HepG2 (cell line): Measurements from ENCODE around the gene EEA1. TPM values are rescaled to one million over a fixed set of nuclear protein-coding genes. Genes with fewer than 3 reads are reported as not detected.

ENCODE experiments used
- AGO2 ChIP-seq: fragments of 200-400 bp; formaldehyde crosslinking; optimal IDR thresholded peaks from 2 replicates; pipeline ENCODE3; 2017; ENCODE audit warnings: mild to moderate bottlenecking, low read depth, low read length, moderate library complexity
- DNMT3B ChIP-seq: conservative IDR thresholded peaks from 2 replicates; pipeline ENCODE4 v1.6.1; 2016; ENCODE audit warnings: missing biosample characterization, control low read depth
- ELF3 ChIP-seq: IDR thresholded peaks from 2 replicates; pipeline ENCODE4 v1.6.1; 2016; ENCODE audit warnings: missing genetic modification reagents, missing compliant biosample characterization
- FOXP4 ChIP-seq: sonication (generic); formaldehyde crosslinking; IDR thresholded peaks from 2 replicates; pipeline ENCODE4 v1.4.0; 2020; ENCODE audit warnings: missing genetic modification reagents
- HMG20A ChIP-seq: IDR thresholded peaks from 2 replicates; pipeline ENCODE4 v1.6.1; 2016; ENCODE audit warnings: borderline replicate concordance
- IRF2 ChIP-seq: IDR thresholded peaks from 2 replicates; pipeline ENCODE4 v1.6.1; 2018; ENCODE audit warnings: missing genetic modification reagents, missing compliant biosample characterization
- NCOR1 ChIP-seq: fragments of 200-600 bp; sonication (generic); IDR thresholded peaks from 2 replicates; pipeline ENCODE4 v1.7.0; 2017; ENCODE audit warnings: antibody characterized with exemption, low read length, borderline replicate concordance
- PCBP2 ChIP-seq: fragments of 200-400 bp; formaldehyde crosslinking; optimal IDR thresholded peaks from 2 replicates; pipeline ENCODE3; 2018; ENCODE audit warnings: low read length, low read depth; ENCODE audit not compliant: poor library complexity, severe bottlenecking
- PHF21A ChIP-seq: sonication (generic); formaldehyde crosslinking; IDR thresholded peaks from 2 replicates; pipeline ENCODE4 v1.5.0; 2020; ENCODE audit warnings: mild to moderate bottlenecking, missing genetic modification reagents
- PHF8 ChIP-seq: sonication (generic); formaldehyde crosslinking; IDR thresholded peaks from 2 replicates; pipeline ENCODE4 v1.5.0; 2020; ENCODE audit warnings: missing genetic modification reagents
- SALL1 ChIP-seq: sonication (generic); formaldehyde crosslinking; IDR thresholded peaks from 2 replicates; pipeline ENCODE4 v1.8.0; 2022; ENCODE audit warnings: mild to moderate bottlenecking, missing genetic modification reagents
- SMAD9 ChIP-seq: sonication (generic); formaldehyde crosslinking; IDR thresholded peaks from 2 replicates; pipeline ENCODE4 v1.5.1; 2020; ENCODE audit warnings: mild to moderate bottlenecking, missing genetic modification reagents
- SMARCC2 ChIP-seq: fragments of 450-650 bp; IDR thresholded peaks from 2 replicates; pipeline ENCODE4 v1.6.1; 2017; ENCODE audit warnings: antibody characterized with exemption, mild to moderate bottlenecking
- TARDBP ChIP-seq: sonication (generic); formaldehyde crosslinking; IDR thresholded peaks from 2 replicates; pipeline ENCODE4 v1.8.0; 2022; ENCODE audit warnings: mild to moderate bottlenecking, missing genetic modification reagents
- TEAD3 ChIP-seq: optimal IDR thresholded peaks from 2 replicates; pipeline ENCODE3; 2016; ENCODE audit warnings: borderline replicate concordance
- ZFP36L1 ChIP-seq: sonication (generic); formaldehyde crosslinking; IDR thresholded peaks from 2 replicates; pipeline ENCODE4 v1.8.0; 2022; ENCODE audit warnings: mild to moderate bottlenecking, missing genetic modification reagents, moderate library complexity
- ZFX ChIP-seq: sonication (generic); formaldehyde crosslinking; IDR thresholded peaks from 2 replicates; pipeline ENCODE4 v1.4.0; 2020; ENCODE audit warnings: mild to moderate bottlenecking, low read depth, missing genetic modification reagents, moderate library complexity
- ZNF136 ChIP-seq: sonication (generic); formaldehyde crosslinking; IDR thresholded peaks from 2 replicates; pipeline ENCODE4 v1.8.1; 2022; ENCODE audit warnings: low read depth, mild to moderate bottlenecking, moderate library complexity, missing genetic modification reagents
- ZNF484 ChIP-seq: sonication (generic); formaldehyde crosslinking; IDR thresholded peaks from 2 replicates; pipeline ENCODE4 v1.5.1; 2020; ENCODE audit warnings: mild to moderate bottlenecking, low read depth, missing genetic modification reagents, borderline replicate concordance
- ZNF605 ChIP-seq: sonication (generic); formaldehyde crosslinking; IDR thresholded peaks from 2 replicates; pipeline ENCODE4 v1.8.0; 2022; ENCODE audit warnings: mild to moderate bottlenecking, missing genetic modification reagents
- ZNF772 ChIP-seq: sonication (generic); formaldehyde crosslinking; IDR thresholded peaks from 2 replicates; pipeline ENCODE4 v1.5.0; 2020; ENCODE audit warnings: mild to moderate bottlenecking, missing genetic modification reagents
- polyA plus RNA-seq, 8 experiments: library from polyadenylated mRNA; depleted of rRNA in 3 of 8; stranded (reverse) in 7 of 8; unstranded in 1 of 8; fragments of >200 nt; fragmentation: Illumina TruSeq in 4 of 8; extraction: Trizol in 4 of 8; gene quantifications; 2 replicates each; pipeline versions ENCODE4 v1.2.1 to v1.2.3, GENCODE V29; 2011 to 2016; ENCODE audit warnings: low read depth in 4 of 8, missing spikeins in 1 of 8, mixed read lengths in 1 of 8; ENCODE audit not compliant: insufficient read depth in 1 of 8
- total RNA-seq, 5 experiments: library from RNA; depleted of rRNA; stranded (reverse); fragments of >200 nt; fragmentation: Illumina TruSeq; extraction: Trizol; gene quantifications; 2 replicates each; pipeline ENCODE4 v1.2.3, GENCODE V29; 2016; ENCODE audit warnings: low read depth in 1 of 5
- TF ChIP-seq, protein P1 (sequence below): sonication (generic); formaldehyde crosslinking; IDR thresholded peaks from 2 replicates; pipeline ENCODE4 v1.5.1; 2020; ENCODE audit warnings: mild to moderate bottlenecking, missing genetic modification reagents
- TF ChIP-seq, protein P2 (sequence below): sonication (generic); formaldehyde crosslinking; IDR thresholded peaks from 2 replicates; pipeline ENCODE4 v1.8.0; 2022; ENCODE audit warnings: low read depth, missing genetic modification reagents

EEA1 gene
- total and polyA plus RNA-seq, 2 of the 13 experiments (the other 11 are each of a cell fraction or from before 2014, with no cell fraction given): 5.0 to 19.3 TPM

GRCh38 chr12:92945659-92946220 is 16.6 kb upstream of the EEA1 start (continued):
- TF ChIP-seq PCBP2 (no peak), ZFP36L1 (CRISPR knock-in tag) (no peak), ZNF605 (CRISPR knock-in tag) (0 out of 2 replicates have a peak, but pooled peaks have one; percentile 47), SMAD9 (no peak), ZNF772 (CRISPR knock-in tag) (0 out of 2 replicates have a peak, but pooled peaks have one; percentile 54), SMARCC2 (no peak), PHF8 (no peak), TEAD3 (CRISPR knock-in tag) (peak; percentile 99), NCOR1 (peak; percentile 77; the same call in 1 of the 2 replicates), AGO2 (no peak), ZNF484 (CRISPR knock-in tag) (no peak), ZFX (peak; percentile 30; the same call in 1 of the 2 replicates), ZNF136 (CRISPR knock-in tag) (0 out of 2 replicates have a peak, but pooled peaks have one; percentile 58), SALL1 (CRISPR knock-in tag) (peak; percentile 97), TARDBP (CRISPR knock-in tag) (peak; percentile 91), DNMT3B (CRISPR knock-in tag) (no peak), FOXP4 (CRISPR knock-in tag) (peak; percentile 98), ELF3 (CRISPR knock-in tag) (peak; percentile 26; the same call in 1 of the 2 replicates), PHF21A (CRISPR knock-in tag) (peak; percentile 82), HMG20A (CRISPR knock-in tag) (peak; percentile 82; the same call in 1 of the 2 replicates), IRF2 (CRISPR knock-in tag) (peak; percentile 64; the same call in 1 of the 2 replicates)
- TF ChIP-seq, protein P1, sequence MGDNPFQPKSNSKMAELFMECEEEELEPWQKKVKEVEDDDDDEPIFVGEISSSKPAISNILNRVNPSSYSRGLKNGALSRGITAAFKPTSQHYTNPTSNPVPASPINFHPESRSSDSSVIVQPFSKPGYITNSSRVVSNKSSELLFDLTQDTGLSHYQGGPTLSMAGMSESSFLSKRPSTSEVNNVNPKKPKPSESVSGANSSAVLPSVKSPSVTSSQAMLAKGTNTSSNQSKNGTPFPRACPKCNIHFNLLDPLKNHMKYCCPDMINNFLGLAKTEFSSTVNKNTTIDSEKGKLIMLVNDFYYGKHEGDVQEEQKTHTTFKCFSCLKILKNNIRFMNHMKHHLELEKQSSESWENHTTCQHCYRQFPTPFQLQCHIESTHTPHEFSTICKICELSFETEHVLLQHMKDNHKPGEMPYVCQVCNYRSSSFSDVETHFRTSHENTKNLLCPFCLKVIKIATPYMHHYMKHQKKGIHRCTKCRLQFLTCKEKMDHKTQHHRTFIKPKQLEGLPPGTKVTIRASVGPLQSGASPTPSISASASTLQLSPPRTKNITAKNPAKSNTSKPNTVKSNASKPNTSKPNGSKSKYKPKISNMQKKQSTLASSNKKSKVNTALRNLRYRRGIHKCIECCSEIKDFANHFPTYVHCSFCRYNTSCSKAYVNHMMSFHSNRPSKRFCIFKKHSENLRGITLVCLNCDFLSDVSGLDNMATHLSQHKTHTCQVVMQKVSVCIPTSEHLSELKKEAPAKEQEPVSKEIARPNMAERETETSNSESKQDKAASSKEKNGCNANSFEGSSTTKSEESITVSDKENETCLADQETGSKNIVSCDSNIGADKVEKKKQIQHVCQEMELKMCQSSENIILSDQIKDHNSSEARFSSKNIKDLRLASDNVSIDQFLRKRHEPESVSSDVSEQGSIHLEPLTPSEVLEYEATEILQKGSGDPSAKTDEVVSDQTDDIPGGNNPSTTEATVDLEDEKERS: peak; percentile 89
- TF ChIP-seq, protein P2, sequence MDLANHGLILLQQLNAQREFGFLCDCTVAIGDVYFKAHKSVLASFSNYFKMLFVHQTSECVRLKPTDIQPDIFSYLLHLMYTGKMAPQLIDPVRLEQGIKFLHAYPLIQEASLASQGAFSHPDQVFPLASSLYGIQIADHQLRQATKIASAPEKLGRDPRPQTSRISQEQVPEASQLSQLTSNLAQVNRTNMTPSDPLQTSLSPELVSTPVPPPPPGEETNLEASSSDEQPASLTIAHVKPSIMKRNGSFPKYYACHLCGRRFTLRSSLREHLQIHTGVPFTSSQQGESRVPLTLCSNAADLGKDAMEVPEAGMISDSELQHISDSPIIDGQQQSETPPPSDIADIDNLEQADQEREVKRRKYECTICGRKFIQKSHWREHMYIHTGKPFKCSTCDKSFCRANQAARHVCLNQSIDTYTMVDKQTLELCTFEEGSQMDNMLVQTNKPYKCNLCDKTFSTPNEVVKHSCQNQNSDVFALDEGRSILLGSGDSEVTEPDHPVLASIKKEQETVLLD (CRISPR knock-in tag): no peak
